NCI-H187 (cell line): ENCODE data around the gene MYL5.
"Not testable (repeated sequence)": the region's sequence is repeated elsewhere in the genome, so short reads cannot be mapped to it uniquely, and the experiment has no call there.

Experiments
- DNase-seq, 2 experiments: peaks; one replicate each; lab custom pipeline; 2025; lab: John Stamatoyannopoulos, UW

The MYL5 gene

GRCh38 chr4:669806-670559 is 4.4 kb upstream of the MYL5 start:
- DNase-seq = not testable (repeated sequence)

- DNase-seq = no peak
Measured at GRCh38 chr4:671769-672168, 2.6 kb upstream of the MYL5 start.

DNA sequence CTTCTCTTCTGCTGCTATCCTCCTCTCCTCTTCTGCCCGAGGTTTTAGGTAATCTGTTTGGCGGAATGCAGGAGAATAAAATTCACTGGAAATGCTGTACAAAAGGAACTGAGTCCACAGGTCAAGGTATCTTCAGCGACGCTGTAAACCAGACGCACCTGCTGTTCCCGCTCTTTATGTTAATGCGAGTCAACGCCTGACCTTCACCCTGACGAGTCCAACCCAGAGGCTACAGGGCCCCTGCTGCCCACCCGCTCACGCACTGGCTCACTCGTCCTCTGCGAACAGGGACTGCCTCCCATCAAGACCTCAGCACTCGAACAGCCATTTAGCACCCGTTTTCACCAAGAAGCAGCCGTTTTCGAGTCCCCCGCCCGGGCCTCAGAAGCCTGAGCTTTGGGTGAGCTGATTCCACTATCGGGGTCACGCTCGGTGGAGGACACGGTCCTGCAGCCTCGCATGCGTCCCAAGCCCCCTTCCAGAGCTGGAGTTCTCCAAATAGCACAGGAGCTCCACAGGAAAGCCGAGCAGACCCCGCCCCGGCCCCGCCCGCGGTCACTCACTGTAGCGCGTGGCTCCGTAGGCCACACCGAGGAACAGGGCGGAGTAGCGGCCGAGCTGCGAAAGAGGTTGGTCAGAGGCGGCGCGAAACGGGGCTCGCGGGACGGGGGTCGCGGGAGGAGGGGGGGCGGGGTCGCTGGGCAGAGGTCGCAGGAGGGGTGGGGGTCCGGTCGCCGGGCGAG is 822 bp upstream of the MYL5 start:
- DNase-seq = no peak

DNA sequence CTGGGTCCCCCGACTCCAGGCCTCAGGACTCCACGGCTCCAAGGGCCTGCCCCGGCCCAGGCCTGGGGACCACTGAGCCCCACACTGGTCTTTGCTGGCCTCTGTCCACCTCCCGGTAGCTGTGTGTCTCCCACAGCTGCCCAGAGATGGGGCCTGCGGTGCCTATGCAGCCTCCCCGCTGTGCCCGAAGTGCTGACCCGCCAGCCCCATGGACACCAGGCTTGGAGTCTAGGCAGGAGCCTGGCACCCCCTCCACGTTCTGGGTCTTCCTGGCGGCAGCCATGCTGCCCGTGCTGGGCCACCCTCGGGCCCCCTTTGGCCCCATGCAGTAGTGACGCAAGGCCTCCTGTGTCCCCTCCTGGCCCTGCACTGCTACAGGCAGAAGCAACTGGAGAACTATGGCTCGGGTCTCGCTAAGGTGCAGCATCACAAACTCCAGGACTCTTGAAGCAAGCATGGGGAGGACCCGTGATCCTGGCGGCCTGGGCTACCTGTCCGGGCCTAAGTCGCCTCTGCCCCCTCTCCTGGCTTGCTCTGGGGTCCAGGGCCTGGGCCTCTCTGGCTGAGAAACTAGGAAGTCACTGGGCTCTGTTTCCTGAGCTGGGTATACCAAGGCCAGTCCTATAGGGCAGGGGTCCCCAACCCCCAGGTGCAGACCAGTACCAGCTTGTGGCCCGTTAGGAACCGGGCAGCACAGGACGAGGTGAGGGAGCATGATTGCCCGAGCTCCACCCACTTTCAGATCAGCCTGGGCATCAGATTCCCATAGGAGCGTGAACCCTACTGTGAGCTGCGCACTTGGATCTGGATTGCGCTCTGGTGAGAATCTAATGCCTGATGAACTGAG is 917 bp downstream of the MYL5 start:
- no peak for DNase-seq

DNA sequence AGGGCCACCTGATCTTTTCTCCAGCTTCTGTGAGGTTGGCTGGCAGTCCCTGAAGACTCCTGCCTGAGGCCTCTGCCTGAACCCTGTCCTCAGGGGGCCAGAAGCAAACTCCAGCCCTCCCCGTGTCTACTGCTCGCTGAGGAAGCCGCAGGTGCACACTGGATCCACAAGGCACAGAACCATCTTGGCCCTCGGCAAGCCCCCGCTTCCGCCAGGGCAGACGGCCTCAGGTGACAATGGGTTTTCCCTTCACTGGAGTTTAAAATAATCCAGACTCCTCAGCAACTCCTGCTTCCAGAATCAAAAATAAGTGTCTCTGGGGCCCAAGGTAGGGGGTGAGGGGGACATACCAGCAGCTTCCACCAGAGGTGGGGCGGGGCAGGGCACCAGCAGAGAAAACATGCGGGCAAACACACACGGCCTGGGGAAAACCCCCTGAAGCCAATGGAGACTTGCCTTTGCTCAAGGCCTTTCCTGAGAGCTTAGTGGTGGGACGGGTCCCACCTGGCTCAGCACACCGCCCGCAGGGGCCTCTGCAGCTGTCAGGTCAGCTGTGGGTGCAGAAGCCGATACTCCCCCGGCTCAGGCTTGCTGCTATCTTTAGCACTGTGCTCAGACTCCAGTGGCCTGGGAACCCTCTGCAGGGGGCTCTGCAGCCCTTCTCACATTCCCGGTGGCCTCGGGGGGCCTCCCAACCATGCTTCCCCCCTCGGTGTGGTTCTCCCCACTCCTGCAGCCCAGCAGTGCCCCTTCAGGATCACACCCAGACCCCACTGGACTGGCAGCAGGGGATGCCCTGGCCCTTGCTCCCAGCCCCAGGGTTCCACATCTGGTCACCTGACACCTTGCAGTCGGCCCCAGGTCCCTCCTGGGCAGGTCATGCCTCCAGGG is 1.9 kb downstream of the MYL5 start:
- no peak for DNase-seq

GRCh38 chr4:676871-677235 is 2.5 kb downstream of the MYL5 start:
- no peak for DNase-seq

DNA sequence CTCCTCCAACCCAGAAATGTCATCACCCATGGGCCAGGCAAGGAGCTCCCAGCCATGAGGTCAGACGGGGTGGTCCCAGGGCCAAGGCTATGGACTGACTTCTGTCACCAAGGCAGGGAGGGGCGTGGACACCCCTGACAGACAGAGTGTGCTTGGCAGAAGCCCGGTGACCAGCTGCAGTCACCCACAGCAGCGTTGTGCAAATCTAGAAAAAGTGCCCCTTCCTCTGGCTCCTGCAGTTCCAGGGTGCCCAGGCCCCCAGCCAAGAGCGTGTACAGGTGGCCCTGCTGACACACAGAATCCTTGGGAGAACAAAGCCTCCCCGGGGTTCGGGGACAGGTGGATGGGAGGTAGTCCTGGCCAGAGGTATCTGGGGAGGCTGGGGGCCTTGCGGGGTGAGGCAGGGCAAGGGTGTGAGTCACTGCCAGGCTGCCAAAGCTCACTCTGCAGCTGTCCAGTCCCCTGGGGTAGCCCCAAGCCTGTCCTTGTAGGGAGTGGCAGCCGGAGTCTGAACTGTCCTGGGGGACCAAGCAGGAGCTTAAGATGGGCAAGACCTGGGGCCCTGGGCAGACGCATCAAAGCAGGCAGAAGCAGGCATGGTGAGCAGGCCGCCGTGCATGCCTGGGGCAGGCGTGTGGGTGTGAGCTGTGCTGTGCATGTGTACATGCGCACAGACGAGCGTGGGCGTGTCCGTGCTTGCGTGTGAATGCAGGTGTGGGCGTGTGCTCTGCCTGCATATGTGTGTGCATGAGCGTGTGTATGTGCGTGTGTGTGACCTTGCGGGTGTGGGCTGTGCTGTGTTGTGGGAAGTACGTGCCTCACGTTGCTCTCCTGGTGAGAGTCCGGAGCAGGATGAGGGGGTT is 3.3 kb downstream of the MYL5 start:
- peak; percentile 39 to 61 for DNase-seq

DNA sequence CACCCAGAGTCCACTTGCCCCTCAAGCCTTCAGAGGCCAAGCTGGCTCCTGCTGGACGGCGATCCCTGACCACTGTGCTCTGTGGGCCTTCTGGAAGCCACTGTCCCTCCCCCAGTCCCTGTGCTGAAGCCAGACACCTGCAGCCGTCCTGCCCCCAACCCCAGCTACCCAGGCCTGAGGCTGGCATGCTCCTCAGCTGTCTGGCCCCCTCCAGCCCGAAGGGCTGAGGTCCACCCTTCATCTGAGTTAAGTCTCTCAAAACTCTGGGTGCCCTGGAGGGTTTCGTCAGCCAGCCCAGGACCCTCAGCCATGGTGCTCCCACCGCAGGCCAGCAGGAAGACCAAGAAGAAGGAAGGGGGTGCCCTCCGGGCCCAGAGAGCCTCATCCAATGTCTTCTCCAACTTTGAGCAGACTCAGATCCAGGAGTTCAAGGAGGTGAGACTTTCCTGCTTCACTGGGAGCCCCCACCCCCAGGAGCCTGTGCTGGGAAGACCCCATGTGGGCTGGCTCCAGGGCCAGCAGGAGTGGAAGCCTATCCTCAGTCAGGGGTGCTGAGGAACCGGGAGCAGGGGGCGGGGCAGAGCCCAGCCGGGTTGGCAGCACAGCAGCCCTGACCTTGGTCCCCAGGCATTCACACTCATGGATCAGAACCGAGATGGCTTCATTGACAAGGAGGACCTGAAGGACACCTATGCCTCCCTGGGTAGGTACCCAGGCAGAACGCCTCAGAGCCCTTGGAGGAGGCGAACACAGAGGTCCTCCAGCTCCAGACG is 4.2 kb downstream of the MYL5 start:
- DNase-seq = no peak

DNA sequence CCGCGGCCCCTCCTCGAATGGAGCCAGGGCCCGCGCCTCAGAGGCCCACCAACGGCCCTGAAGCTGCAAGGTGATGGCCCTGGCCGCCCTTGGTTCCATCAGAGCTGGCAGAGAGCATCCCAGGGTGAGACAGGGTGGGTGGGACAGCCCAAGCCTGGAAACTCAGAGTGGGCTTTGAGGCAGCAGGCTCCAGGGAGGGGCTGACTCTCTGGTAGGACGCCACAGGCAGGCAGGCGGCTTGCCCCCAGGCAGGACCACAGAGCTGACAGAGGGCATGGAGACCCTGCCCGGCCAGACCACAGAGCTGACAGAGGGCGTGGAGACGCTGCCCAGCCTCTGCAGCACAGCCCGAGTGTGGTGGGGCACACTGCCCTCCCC is 4.8 kb downstream of the MYL5 start:
- DNase-seq = no peak

- DNase-seq = no peak
Measured at GRCh38 chr4:679629-680028, 5.3 kb downstream of the MYL5 start.

DNA sequence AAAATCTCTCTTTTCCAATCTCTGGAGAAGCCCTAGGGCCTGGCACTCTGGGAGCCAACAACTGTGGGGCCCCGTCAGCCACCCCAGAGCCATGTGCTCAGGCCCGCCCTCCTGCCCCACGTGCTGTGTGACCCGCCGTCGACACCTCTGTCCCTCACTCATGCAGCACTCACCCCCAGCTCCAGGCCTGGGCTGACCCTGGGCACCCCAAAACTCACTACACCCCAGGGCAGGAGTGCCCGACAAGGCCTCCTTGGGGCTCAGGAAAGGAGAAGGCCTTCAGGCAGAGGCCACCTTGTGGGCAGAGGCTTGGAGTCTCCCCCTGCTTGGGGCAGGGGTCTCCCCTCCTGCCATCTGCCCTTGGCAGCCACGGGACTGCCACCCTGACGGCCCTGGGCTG is 5.7 kb downstream of the MYL5 start:
- DNase-seq = no peak

DNA sequence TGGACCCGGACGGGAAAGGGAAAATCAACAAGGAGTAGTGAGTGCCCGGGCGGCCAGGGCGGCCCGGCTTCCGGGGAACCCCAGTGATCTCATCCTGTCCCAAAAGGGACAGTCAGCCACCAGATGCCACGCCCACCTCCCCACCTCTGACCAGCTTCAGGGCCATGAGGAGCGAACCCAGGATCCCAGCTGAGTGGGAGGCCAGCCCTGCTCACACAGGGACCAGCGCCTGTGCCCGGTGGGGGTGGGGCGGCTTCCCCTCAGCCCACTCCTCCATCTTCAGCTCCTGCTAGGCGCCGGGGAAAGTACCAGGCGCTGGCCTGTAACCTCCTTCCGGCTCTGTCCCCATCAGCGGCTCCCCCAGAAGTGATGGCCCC is 6.2 kb downstream of the MYL5 start:
- DNase-seq = no peak

- DNase-seq = no peak
Measured at GRCh38 chr4:680928-681645, 6.7 kb downstream of the MYL5 start.

DNA sequence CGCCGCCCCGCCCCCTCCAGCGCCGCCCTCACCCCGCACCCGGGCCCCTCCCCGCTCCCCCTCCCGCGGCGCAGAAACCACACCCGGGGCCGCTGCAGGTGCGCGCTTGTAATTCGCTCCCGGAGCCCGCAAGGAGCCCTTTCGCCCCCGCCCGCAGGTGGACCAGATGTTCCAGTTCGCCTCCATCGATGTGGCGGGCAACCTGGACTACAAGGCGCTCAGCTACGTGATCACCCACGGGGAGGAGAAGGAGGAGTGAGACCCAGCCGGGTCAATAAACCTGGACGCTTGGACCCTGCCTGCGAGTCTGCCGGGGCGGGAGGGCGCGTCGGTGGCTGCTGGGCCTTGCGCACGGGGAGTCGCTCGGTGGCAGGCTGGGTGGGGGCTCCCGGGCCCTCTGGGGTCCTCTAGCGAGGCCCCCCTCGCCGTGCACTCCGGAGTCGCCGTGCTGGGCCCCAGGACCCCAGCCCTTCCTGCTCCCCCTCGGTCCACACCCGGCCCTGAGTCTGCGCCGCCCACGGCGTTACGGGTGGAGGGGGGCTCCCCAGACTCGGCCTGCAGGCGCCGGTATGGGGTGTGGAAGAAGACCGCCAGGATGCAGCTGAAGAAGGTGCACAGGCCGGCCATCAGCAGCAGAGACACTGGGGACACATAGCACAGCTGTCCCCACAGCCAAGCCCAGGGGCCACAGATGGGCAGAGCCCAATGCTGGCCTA is 7.6 kb downstream of the MYL5 start:
- peak; percentile 56 to 82 for DNase-seq

DNA sequence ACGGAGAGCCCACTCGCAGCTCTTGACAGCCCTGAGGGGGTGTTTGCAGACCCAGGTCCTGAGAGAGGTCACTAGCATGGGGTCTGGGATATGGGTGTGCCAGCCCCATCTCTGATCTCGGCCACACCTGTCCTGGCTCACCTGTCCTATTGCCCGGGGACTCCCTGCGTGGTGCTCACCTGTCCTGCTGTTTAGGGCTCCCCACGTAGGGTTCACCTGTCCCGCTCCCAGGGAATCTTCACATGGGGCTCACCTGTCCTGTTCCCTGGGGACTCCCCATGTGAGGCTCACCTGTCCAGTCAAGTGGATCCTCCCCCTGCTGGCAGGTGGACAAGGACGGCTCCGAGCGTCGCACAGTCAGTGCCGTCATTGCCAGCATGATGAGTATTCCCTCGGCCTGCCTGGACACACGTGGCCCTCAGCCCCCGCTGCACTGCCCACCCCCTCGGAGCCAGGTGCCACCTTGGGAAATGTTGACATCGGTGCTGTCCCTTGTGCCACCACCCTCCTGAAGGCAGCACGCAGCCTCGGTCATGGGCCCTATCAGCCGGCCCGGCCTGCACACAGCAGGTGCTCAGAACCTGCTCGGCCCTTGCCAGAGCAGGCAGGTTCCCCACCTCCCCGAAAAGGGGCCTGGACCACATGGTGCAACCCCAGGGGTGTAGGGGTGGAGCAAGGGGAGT is 8.3 kb downstream of the MYL5 start:
- peak; percentile 52 to 62 for DNase-seq

GRCh38 chr4:683247-683897 is 9.0 kb downstream of the MYL5 start:
- no peak for DNase-seq

DNA sequence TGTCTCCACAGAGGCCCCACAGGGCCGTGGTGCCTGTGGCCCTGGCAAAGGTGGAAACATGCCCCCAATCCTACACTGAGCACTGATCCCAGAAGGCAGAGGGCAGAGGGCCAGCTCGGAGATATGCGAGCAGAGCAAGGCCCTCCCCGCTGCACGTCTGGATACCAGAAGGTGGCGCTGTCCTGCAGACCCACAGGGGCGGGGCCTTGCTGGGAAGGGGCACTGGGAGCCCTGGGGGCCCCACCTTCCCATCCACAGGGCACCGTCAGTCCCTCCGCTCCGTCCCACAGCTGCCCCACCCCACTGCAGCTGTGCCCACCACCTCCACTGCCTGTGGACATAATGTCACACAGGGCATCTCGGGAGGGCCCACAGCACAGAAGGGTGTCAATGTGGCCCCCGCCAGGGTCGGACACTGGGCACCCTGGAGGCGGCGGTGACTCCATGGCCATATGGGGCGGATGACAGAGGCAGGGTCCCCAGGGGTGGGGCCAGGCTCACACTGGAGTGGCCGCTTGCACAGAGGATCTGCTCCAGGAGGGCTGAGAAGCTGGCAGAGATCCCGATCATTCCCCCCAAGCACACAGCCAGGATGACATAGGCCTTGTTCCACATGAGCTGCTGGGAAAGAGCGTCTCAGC is 9.8 kb downstream of the MYL5 start:
- no peak for DNase-seq
